ENCODE results near the gene SLC11A1.

DNA sequence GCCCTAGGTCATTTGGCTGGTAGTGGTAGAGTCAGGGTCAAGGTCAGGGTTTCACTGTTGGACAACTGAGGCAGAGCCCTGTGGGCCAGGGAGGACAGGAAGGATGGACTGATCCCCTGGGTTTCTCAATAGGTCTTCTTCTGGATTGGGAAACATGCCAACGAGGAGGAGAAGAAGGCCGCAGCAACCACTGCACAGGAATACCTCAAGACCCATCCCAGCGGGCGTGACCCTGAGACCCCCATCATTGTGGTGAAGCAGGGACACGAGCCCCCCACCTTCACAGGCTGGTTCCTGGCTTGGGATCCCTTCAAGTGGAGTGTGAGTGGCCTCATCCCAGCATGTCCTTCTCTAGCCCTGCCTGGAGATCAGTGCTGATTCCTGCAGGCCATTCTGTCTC lies 54.9 kb downstream of the SLC11A1 start:
- TF ChIP-seq, protein P1, sequence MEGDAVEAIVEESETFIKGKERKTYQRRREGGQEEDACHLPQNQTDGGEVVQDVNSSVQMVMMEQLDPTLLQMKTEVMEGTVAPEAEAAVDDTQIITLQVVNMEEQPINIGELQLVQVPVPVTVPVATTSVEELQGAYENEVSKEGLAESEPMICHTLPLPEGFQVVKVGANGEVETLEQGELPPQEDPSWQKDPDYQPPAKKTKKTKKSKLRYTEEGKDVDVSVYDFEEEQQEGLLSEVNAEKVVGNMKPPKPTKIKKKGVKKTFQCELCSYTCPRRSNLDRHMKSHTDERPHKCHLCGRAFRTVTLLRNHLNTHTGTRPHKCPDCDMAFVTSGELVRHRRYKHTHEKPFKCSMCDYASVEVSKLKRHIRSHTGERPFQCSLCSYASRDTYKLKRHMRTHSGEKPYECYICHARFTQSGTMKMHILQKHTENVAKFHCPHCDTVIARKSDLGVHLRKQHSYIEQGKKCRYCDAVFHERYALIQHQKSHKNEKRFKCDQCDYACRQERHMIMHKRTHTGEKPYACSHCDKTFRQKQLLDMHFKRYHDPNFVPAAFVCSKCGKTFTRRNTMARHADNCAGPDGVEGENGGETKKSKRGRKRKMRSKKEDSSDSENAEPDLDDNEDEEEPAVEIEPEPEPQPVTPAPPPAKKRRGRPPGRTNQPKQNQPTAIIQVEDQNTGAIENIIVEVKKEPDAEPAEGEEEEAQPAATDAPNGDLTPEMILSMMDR (IDR thresholded peaks at IDR 0.05) = no peak
- TF ChIP-seq POLR2A (IDR thresholded peaks at IDR 0.05) = no peak
